HG03460 (cell line): Measurements from ENCODE around the gene PCBD1.

ENCODE experiments used
- ATAC-seq: cut with Tn5 transposase; IDR thresholded peaks from one replicate; pipeline ENCODE4 v1.9.1; 2021; ENCODE audit not compliant: unreplicated experiment

PCBD1 gene

DNA sequence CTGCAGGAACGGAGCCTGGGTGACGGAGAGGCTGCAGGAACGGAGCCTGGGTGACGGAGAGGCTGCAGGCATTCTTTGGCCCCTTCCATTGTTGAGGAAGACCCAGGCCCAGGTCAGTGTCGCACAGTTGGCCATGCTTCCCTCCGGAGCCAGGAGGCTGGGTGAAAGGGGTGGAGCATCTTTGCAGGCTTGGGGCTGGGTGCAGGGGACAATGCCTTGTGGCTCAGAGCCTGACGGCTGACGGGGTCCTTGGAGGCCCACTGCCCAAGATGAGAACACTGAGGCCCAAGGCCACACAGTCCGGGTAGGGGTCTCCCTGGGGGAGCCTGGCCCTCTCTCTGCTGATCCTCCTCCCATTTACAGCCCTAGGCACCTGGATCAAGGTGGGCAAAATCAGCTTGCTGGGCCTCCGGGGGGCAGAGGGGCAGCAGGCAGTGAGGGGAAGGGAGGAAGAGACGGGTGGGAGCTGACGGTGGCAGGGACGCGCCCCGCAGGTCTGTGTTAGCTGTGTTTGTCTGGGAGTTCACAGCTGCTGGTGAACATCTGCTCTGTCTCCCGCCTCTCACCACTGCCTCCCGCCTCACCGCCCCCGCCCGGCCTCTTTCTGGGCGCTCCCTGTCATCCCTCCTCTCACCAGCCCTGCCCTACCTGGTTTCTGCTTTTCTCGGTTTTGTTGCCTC, 30.6 kb upstream of the PCBD1 start:
- no peak for ATAC-seq

DNA sequence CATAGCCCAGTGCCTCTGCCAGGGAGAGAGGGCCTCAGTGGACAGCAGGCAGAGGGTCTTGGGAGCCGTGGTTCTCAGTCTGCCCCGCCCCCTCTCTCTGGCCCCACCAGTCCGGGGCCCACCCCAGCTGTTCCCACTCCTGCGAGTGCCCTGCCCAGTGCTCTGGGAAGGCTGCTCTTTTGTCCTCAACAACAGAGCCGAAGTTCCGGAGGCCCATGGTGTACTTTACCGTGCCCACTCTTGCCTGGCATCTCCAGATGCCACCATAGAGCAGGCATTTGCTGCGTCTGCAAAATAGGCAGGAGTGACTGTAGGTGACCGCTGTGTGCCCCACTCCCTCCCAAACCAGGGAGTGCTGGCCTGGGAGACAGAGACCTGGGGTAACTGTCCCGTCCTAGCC, 29.3 kb upstream of the PCBD1 start:
- no peak for ATAC-seq

DNA sequence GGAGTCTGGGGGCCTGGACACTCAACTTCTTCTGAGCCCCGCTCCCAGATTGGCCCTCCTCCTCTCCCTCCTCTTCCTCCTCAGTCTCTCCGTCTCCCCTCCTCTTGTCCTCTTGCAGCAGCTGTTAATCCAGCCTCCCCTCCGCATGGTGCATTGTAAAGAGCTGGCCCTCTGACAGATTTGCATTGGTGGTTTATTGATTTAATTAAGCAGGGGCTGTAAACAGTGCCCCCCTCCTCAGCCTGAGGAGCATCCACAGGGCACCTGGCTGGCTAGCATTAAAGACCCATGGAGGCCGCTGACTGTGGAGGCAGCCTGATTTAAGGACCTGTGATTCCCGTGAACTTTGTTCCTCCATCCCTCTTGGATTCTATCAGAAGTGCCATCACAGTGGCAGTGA, 28.9 kb upstream of the PCBD1 start:
- ATAC-seq = no peak

DNA sequence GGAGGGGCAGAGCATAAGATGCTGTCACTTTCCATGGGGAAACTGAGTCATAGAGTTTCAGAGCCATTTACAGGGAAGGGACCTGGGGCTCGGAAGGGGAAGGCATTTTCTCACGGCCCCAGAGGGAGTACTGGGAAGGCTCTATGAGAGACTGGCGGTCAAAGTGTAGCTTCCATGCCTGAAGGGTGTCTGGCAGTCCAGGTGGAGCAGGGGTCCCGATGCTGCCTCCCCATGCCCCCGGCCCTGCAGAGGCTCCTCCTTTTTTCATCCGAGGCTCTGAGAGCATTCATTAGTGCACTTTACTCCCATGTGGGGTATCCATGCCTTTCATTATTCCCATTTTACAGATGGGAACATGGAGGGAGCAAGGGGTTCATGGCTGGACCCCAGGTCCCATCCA, 27.9 kb upstream of the PCBD1 start:
- no peak for ATAC-seq

DNA sequence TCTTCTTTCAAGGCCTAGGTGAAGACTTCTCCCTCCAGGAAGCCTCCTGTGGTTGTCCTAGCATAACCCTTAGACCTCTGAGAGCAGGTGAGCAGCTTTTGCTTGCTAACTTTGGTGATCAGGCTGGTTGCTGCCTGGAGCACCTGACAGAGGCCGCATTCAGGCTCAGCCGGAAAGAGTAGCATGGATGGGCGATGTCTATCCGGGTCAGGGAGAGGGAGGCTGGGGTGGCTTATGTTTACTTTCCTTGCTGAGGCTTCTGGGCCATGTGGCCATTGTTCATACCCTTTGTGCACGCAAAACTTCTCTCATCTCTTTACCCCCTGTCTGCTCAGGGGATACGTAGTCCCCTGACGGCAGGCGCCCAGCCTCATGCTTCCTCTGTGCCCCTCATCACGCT, 27.4 kb upstream of the PCBD1 start:
- ATAC-seq = no peak

DNA sequence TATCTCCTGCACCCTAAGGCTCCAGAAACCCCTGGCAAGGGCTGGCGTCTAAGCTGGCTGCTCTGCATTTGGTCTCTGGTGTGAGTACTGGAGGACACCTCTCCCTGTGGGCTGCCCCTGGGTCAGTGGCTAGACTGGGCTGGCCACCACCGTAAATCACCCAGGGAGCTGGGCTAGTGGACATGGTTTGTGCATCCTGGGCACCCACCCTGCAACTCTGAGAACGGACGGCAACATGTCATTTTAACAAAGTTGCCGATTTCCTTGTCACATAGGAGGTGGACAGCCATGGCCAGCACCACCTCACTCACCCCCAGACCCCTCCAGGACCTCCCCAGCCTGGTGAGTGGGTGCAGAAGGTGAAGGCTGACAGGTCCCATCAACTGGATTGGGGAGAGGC, 26.8 kb upstream of the PCBD1 start:
- no peak for ATAC-seq

DNA sequence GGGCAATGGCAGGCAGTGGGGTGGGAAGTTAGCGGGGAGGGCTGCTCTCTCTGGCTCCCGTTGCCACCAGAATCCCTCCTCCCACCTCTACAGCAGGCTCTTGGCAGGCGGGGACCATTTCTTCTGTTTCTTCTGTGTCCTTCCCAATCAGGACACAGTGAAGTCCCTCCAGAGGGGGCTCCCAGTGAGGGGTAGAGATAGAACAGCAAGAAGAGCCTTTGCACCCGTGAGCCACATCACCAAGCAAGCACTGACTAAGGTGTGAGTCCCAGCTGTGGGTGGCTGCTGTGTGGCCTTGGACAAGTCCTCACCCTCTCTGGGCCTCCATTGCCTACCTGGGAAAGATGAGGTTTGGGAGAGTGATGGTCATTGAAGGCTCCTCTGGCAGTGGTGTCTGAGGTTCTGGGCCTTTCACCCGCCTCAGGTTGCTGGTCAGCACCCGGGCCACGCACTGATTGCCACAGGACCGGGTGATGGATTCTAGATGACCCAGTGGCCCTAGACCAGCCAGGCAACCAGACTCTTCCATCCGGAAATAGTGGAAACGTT, 26.0 kb upstream of the PCBD1 start:
- no peak for ATAC-seq

DNA sequence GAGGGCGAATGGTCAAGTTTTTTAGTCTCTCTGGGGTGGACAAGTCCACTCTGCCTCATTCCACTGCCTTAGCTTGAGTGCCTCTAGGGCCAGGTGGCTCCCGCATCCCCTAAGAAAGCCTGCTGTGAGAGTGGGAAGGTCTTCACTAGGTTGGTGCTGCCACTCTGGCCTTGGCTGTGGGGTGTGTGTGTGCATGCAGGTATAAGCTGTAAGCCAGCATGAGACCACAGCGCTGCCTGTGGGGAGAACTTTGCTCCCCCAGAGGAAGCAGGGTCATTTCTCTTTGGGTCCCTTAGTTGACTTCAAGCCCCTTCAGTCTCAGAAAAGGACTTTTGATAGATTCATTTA, 25.5 kb upstream of the PCBD1 start:
- ATAC-seq = no peak

DNA sequence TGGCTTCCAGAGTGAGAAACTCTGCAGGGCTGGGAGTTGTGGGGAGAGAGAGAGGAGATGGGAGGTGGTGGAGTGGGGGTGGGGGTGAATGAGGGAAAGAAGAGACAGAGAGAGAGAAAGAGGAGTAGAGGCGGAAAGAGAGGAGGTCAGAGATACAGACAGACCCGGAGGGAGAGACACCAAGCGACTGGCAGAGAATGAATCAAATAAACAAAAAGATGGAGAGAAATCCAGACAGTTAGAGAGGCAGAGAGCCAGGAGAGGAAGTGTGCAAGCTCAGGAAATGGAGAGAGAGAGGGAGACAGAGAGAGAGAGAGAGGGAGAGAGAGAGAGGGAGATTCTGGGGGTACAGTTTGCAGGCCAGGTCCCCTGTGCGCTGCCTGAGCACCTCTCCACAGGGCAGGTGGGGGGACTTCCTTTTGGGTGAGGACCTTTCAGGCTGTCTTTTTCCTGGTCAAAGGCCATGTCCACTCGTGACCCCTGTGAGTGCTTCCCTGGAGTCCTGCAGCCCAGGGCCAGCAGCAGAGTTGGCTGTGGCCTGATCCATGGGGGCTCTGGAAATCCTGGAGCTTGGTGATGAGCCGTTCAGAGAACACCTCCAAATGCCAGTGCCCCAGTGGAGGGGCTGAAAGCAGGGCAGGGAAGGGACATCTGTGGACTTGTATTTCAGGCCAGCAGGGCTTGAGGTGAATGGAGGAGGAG, 25.0 kb upstream of the PCBD1 start:
- ATAC-seq = no peak

DNA sequence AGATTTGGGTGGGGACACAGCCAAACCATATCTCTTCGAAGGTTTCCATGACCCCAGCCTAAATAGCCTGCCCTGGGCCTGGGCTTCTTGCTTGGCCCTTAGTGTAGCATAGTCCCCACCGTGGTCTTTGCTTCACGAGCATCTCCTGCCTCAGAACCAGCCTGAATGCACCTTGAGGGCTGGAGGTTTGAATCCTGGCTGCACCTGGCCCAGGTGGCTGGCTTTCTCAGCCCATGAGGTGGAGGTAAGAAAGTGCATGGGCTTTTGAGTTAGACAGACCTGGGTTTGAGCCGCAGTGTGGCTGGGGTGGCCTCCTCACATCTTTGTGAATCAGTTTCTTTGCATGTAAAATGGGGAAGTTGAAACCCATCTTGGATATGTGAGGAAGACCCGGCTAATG, 24.2 kb upstream of the PCBD1 start:
- no peak for ATAC-seq

DNA sequence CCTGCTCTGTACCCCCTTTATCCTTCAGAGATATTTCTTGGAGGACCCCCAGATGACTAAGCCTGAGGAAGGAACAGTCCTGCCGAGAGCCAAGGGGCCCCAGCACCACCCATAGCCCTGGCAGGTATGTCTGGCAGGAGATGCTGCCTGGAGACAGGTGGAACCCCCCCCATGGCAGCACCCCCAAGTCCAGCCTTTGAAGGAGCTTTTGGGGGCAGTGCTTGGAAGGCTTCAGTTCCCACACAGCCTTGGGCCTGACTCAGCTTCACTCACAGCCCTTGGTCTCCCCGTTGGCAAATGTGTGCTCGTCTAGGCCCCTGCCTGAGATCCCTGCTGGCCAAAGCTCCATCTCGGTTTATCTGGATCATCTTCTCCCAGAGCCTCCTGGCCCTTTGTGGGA, 23.0 kb upstream of the PCBD1 start:
- ATAC-seq = no peak

DNA sequence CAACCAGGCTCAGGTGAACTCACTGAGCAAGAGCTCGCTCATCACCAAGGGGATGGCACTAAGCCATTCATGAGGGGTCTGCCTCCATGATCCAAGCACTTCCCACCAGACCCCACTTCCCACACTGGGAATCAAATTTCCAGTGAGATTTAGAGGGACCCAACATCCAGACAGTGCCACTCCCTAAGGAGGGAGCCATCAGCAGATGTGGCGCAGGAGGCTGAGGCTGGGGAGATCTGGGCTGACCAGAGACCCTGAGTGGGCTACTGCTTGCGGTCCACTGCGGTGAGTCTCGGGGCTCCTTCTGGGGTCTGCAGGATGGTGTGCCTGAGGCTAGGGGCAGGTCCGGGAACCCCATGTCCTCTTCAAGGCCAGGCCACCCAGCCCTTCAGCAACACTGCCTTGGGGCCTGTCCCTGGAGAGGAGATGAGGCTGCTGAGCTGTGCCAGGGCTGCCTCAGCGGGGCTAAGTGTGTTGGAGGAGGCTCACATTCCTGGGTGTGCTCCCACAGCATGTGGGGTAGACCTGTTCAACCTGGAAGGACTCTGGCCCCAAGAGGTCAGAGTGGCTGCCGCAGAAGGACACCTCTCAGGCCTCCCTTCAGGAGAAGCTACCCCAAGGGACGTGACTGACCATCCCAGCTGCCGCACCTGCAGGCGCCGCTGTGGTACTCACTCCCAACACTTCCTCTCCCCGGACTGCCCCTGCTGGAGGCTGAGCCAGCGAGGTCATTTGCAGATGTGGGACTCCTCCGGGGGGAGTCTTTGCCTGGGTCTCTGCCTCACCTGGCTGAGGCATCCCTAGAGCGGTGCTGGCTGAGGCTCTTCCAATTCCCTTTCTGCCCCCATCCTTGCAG, 22.3 kb upstream of the PCBD1 start:
- no peak for ATAC-seq

DNA sequence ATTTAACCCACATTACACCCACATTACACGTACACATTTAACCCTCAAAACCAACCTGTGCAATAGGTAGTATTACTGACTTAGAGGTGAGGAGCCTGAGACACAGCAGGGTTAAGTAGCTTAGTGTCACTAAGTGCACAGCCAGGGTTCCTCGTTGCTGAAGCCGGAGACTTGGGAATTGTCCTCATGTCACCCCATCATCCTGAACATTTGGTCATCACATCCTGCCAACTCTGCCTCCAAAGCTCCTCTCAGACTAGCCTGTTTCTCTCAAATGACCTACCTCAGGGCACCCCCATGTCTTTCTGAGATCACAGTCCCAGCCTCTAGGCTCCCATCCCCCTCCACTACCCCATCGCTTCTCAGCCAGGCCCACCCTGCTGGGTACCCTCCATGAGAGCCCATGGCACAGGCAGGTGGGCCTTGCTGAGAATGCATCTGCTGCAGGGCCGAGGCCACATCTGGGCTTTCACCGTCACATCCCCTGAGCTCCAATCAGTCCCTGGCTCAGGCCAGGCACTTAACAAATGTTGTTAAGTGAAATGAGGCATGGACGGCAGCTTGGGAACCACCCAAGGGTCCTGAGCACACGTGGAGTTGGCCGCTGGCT, 21.1 kb upstream of the PCBD1 start:
- no peak for ATAC-seq

DNA sequence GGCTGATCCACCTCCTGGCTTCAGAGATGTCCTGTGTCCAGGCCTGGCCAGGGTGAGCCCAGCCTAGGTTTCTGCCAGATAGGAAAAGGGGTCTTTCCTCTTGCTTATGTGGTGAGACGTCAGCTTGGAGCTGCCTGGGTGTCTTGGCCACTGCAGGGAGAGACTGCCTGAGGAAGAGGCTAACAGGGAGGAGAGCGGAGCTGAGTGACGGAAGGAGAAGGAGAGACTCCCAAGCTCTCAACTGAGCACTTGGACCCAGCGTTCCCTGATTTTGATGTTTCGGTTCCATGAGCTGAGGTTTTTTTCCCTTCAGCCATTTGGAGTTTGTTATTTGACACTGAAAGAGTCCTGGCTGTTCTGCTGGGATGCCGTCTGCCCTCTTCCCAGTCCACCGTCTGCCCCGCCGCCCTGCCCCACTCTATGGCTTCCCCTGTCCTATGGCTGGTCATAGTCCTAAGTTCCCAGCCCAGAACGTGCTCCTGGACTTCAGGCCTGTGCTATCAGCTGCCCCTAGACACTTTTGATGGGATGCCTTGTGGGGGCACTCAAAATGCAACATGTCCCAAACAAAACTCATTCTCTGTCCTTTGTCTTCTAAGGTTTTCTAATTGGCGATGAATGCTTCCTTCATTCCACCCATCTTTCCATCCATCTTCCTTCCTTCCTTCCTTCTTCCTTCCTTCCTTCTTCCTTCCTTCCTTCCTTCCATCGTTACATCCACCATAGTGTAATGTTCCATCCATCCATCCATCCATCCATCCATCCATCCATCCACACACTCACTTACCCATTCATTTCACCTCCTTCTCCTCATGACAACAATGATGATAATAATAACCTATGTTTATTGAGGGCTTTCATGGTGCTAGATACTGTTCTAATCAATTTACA, 20.3 kb upstream of the PCBD1 start:
- ATAC-seq = no peak

DNA sequence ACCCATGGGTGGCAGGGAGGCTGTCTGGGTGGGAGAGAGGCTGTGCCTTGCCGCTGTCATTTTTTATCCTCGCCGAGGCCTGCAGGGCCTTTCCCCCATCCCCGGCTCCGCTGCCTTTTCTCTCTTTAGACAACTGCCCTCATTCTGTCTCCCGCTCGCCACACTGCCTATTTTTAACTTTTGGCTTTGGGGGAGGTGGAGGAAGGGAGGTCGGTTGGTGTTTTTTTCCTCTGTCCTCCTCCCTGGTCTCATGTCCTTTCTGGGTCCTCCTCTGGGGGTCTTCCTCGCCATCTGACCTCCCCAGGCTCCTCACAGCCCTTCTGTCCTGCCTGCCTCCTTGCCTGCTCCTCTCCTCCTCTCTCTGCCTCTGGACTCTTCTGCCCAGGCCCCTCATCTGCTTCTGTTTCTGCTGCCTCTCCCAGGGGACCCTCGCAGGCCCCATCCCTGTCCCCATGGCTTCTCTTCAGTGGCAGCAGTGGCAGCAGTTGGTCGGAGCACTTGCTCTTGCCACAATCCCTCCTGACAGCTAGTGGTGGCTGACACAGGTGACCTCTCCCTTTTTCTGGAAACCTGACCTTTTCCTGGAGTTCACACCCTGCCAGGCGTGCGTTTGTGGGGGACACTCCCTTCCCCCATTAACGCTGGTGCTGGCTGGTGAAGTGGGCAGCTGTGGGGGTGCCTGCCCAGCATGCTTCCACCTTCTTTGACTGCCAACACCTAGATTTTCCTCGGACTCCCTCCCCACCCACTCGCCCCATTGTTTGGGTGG, 19.5 kb upstream of the PCBD1 start:
- no peak for ATAC-seq

DNA sequence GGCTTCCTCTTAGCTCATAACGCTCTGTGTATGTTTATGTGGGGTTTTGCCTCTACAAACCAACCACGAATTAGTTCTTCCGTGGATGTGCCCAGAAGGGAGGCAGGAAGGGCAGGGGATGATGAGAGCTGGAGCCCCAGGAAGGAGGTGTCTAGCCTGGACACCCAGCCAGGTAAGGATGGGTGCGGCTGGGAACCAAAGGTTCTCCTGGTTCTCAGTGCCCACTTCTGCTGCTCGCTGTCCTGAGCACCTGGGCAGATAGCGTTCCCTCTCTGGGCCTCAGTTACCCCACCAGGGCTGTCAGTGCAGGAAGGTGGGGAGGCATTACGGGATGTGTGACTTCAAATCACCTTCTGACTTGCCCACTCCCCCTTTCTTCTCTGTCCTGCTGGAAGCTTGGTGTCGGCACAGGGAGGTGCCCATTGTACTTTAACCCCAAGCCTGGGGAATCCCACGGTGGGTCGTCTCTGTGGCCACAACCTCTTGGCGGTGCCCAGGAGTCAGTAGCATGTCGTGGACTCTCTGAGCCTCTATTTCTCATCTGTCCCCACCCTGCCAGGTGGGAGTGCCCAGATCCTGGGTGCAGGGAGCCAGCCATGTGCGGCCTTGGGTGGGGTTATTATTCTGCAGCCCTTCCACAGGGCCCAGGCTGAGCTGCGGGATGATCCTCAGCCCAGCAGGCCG, 18.7 kb upstream of the PCBD1 start:
- ATAC-seq = no peak

DNA sequence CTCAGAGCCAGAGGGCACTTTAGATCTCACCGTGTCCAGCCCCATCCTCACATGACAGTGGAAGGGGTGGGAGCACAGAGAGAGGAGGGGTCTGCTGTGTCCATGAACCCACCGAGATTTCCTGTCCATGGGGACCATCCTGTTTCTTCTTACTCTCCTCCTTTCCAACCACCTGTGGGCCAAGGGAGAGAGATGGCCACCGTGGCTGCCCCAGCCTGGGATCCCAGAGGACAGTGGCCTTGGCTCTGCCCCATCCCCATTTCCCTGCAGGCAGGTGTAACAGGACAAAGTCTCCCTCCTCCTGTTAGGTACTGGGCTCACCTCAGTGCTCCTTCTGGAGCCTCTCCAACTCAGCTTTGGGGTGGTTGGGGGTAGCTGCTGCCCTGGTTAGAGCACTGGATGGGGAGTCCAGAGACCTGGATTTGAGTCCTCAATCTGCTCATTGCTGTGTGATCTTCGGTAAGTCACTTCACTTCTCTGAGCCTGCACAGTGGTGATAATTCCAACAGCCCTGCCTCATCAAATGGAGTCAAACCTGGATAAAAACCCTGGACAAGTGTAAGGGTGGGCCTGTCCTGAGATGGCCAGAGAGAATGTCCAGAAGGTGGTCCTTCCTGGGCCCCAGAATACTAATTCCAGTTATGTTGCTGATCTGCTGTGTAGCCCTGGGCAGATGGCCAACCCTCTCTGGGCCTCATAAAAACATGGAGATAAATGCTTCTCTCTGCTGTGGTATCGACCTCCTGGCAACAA, 17.8 kb upstream of the PCBD1 start:
- ATAC-seq = no peak
